ENCODE results near the gene TMEM131L.

- TF ChIP-seq CTCF (IDR thresholded peaks at IDR 0.05) (no peak), ZFX (IDR thresholded peaks at IDR 0.05; ENCODE audit: borderline replicate concordance) (no peak)
Measured at GRCh38 chr4:153638999-153639398, 172.8 kb downstream of the TMEM131L start.
